Measurements from ENCODE around the gene RPL36. TPM values are rescaled to one million over a fixed set of nuclear protein-coding genes. Genes with fewer than 3 reads are reported as not detected.

Gene RPL36
- total and polyA plus RNA-seq, 4 donors: 162 to 1,048 (median 686) TPM

- Histone ChIP-seq H3K27ac (ENCODE audit: low read depth, low read length) (no peak overlapping the region), H3K27me3 (ENCODE audit: control insufficient read depth, insufficient read depth, low read length) (no peaks in the 10 kb centered on the region), H3K4me1 (ENCODE audit: control insufficient read depth, insufficient read depth, low read length) (peaks cover 28% of the 10 kb centered on the region), H3K4me3 (ENCODE audit: low read depth, low read length) (no peak overlapping the region), H3K36me3 (ENCODE audit: control insufficient read depth, insufficient read depth, low read length) (peaks cover 90% of the 10 kb centered on the region), H3K9me3 (ENCODE audit: control insufficient read depth, insufficient read depth, low read length) (no peaks in the 10 kb centered on the region)
- 93% methylated on average over 44 of the region's 45 CpGs for WGBS (ENCODE audit: insufficient coverage)
- no peak for DNase-seq (ENCODE audit: low read depth in 4 of 6, low spot score in 6 of 6)
These were observed 4.3 kb downstream of the RPL36 start for GRCh38 chr19:5694167-5694955.

- no peak for DNase-seq (ENCODE audit: low read depth in 4 of 6, low spot score in 6 of 6)
- 85% methylated on average over 7 of the region's 8 CpGs for whole genome bisulfite sequencing (ENCODE audit: insufficient coverage)
These were observed 5.0 kb downstream of the RPL36 start for GRCh38 chr19:5694956-5695648.

DNA sequence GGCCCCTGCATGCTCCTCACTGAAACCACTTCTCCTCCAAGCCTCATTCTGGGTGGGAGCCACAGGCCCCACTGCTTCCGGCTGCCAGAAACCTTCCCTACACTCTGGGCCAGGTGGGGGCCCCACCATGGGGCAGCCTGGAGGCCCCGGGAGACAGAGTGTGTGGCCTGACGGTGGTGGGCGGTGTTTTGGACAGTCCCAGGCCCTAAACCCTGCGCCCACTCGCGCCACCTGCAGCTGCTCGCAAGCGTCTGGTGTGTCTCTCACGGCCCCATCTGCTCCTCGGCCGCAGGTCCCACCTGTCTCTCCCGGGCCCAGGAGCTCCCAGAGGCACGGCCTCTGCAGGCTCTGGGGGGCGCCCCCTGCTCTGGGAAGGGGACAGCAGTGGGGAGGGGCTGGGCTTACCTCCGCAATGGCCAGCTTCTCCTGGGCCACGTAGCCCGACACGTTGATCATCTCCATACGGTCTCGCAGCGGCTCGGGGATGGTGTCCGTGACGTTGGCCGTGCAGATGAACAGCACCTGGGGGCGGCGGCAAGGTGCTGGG lies 5.6 kb downstream of the RPL36 start:
- 84% methylated on average over 28 of the region's 28 CpGs for WGBS (ENCODE audit: insufficient coverage)
- Histone ChIP-seq H3K27ac (ENCODE audit: low read depth, low read length) (no peak overlapping the region), H3K4me1 (ENCODE audit: control insufficient read depth, insufficient read depth, low read length) (peaks cover 18% of the 10 kb centered on the region)

More at GRCh38 chr19:5694956-5695648, 5.0 kb downstream of the RPL36 start:
- Histone ChIP-seq H3K36me3 (ENCODE audit: control insufficient read depth, insufficient read depth, low read length) (peaks cover 96% of the 10 kb centered on the region), H3K27me3 (ENCODE audit: control insufficient read depth, insufficient read depth, low read length) (no peaks in the 10 kb centered on the region), H3K4me1 (ENCODE audit: control insufficient read depth, insufficient read depth, low read length) (peaks cover 24% of the 10 kb centered on the region), H3K27ac (ENCODE audit: low read depth, low read length) (no peak overlapping the region), H3K4me3 (ENCODE audit: low read depth, low read length) (no peak overlapping the region), H3K9me3 (ENCODE audit: control insufficient read depth, insufficient read depth, low read length) (no peaks in the 10 kb centered on the region)

GRCh38 chr19:5696196-5697021 lies 6.3 kb downstream of the RPL36 start:
- no peaks in the 10 kb centered on the region for H3K27me3 ChIP-seq (ENCODE audit: control insufficient read depth, insufficient read depth, low read length)
- no peak for DNase-seq (ENCODE audit: low read depth in 4 of 6, low spot score in 6 of 6)
- no peaks in the 10 kb centered on the region for H3K9me3 ChIP-seq (ENCODE audit: control insufficient read depth, insufficient read depth, low read length)
- 91% methylated on average over 42 of the region's 42 CpGs for WGBS (ENCODE audit: insufficient coverage)
- H3K4me1 ChIP-seq (ENCODE audit: control insufficient read depth, insufficient read depth, low read length): peaks cover 11% of the 10 kb centered on the region
- H3K27ac ChIP-seq (ENCODE audit: low read depth, low read length): no peak overlapping the region
- no peak overlapping the region for H3K4me3 ChIP-seq (ENCODE audit: low read depth, low read length)
- peaks cover 99% of the 10 kb centered on the region for H3K36me3 ChIP-seq (ENCODE audit: control insufficient read depth, insufficient read depth, low read length)

More for the DNA sequence above, 5.6 kb downstream of the RPL36 start:
- H3K27me3 ChIP-seq (ENCODE audit: control insufficient read depth, insufficient read depth, low read length): no peaks in the 10 kb centered on the region
- peaks cover 99% of the 10 kb centered on the region for H3K36me3 ChIP-seq (ENCODE audit: control insufficient read depth, insufficient read depth, low read length)
- H3K4me3 ChIP-seq (ENCODE audit: low read depth, low read length): no peak overlapping the region
- no peaks in the 10 kb centered on the region for H3K9me3 ChIP-seq (ENCODE audit: control insufficient read depth, insufficient read depth, low read length)
- no peak for DNase-seq (ENCODE audit: low read depth in 4 of 6, low spot score in 6 of 6)

DNA sequence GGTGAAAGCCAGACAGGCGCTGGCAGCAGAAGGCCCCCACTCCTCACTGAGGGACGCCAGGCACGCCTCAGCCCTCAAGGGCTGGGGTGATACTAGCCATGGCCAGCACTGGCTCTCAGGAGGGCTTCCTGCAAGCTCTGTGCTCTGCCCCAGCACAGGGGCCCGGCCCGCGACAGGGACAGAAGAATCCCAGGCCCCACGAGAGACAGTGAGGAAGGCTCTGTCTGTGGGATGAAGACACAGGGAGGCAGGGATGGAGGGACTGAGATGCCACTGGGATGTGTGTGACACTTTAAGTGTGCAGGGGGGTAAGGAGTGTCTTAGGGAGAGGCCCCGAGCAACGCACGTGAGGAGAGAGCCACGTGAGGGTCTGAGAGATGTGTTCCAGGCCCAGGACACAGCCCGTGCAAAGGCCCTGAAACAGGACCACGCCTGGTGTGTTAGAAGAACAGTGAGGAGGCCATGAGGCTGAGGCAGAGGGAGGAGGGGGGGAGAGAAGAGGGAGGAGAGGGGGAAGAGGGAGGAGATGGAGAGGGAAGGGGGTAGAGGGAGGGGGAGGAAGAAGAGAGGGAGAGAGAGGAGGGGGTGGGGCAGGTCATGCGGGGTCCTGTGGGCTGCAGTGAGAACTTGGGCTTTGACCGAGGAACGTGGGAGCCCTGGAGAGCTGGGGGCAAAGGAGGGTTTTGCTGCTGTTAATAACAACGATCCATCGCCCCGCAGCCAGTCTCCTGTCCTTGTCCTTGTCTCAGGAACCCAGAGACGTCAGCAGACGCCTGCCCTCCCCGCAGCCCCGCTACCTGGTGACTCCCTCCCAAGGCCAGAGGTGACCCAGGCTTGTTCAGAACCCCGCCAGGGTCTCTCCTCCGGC lies 7.2 kb downstream of the RPL36 start:
- H3K27me3 ChIP-seq (ENCODE audit: control insufficient read depth, insufficient read depth, low read length): no peaks in the 10 kb centered on the region
- no peaks in the 10 kb centered on the region for H3K9me3 ChIP-seq (ENCODE audit: control insufficient read depth, insufficient read depth, low read length)
- 85% methylated on average over 23 of the region's 25 CpGs for WGBS (ENCODE audit: insufficient coverage)
- H3K36me3 ChIP-seq (ENCODE audit: control insufficient read depth, insufficient read depth, low read length): peaks cover 95% of the 10 kb centered on the region
- DNase-seq (ENCODE audit: low read depth in 4 of 6, low spot score in 6 of 6): no peak
- peaks cover 3% of the 10 kb centered on the region for H3K4me1 ChIP-seq (ENCODE audit: control insufficient read depth, insufficient read depth, low read length)
- no peak overlapping the region for H3K27ac ChIP-seq (ENCODE audit: low read depth, low read length)
- no peak overlapping the region for H3K4me3 ChIP-seq (ENCODE audit: low read depth, low read length)

- H3K4me3 ChIP-seq (ENCODE audit: low read depth, low read length): no peak overlapping the region
- no peak overlapping the region for H3K27ac ChIP-seq (ENCODE audit: low read depth, low read length)
- no peaks in the 10 kb centered on the region for H3K9me3 ChIP-seq (ENCODE audit: control insufficient read depth, insufficient read depth, low read length)
- WGBS (ENCODE audit: insufficient coverage): 81% methylated on average over 29 of the region's 30 CpGs
- H3K36me3 ChIP-seq (ENCODE audit: control insufficient read depth, insufficient read depth, low read length): peaks cover 88% of the 10 kb centered on the region
- no peak for DNase-seq (ENCODE audit: low read depth in 4 of 6, low spot score in 6 of 6)
- H3K27me3 ChIP-seq (ENCODE audit: control insufficient read depth, insufficient read depth, low read length): no peaks in the 10 kb centered on the region
- H3K4me1 ChIP-seq (ENCODE audit: control insufficient read depth, insufficient read depth, low read length): no peaks in the 10 kb centered on the region
These were observed 8.0 kb downstream of the RPL36 start for GRCh38 chr19:5697890-5698634.

GRCh38 chr19:5698635-5699422 lies 8.7 kb downstream of the RPL36 start:
- H3K4me3 ChIP-seq (ENCODE audit: low read depth, low read length): no peak overlapping the region
- no peaks in the 10 kb centered on the region for H3K9me3 ChIP-seq (ENCODE audit: control insufficient read depth, insufficient read depth, low read length)
- peaks cover 88% of the 10 kb centered on the region for H3K36me3 ChIP-seq (ENCODE audit: control insufficient read depth, insufficient read depth, low read length)
- no peak overlapping the region for H3K27ac ChIP-seq (ENCODE audit: low read depth, low read length)
- 90% methylated on average over 37 of the region's 38 CpGs for WGBS (ENCODE audit: insufficient coverage)
- no peaks in the 10 kb centered on the region for H3K27me3 ChIP-seq (ENCODE audit: control insufficient read depth, insufficient read depth, low read length)
- DNase-seq (ENCODE audit: low read depth in 4 of 6, low spot score in 6 of 6): no peak
- H3K4me1 ChIP-seq (ENCODE audit: control insufficient read depth, insufficient read depth, low read length): no peaks in the 10 kb centered on the region
